ENCODE measurements around the gene CIDEA.

The CIDEA gene

GRCh38 chr18:12278215-12278671 lies 24.1 kb downstream of the CIDEA start:
- Histone ChIP-seq H3K4me1 (ENCODE audit: control insufficient read depth, insufficient read depth, low read length) (peaks cover 39% of the 10 kb centered on the region), H3K36me3 (ENCODE audit: control insufficient read depth, insufficient read depth, low read length, severe bottlenecking) (no peaks in the 10 kb centered on the region), H3K27me3 (replicated peaks; ENCODE audit: control insufficient read depth, insufficient read depth, low read length) (no peaks in the 10 kb centered on the region), H3K4me3 (ENCODE audit: low read length) (peak overlapping the region; percentile 80), H3K9ac (ENCODE audit: low read length) (peak overlapping the region; percentile 97), H3K9me3 (ENCODE audit: control insufficient read depth, low read length) (no peaks in the 10 kb centered on the region)
- no peak for DNase-seq (ENCODE audit: low read depth)

GRCh38 chr18:12278741-12279682 lies 24.9 kb downstream of the CIDEA start:
- peak; percentile 97 for DNase-seq (ENCODE audit: low read depth)
- no peaks in the 10 kb centered on the region for H3K36me3 ChIP-seq (ENCODE audit: control insufficient read depth, insufficient read depth, low read length, severe bottlenecking)
- peak overlapping the region; percentile 80 for H3K4me3 ChIP-seq (ENCODE audit: low read length)
- H3K9me3 ChIP-seq (ENCODE audit: control insufficient read depth, low read length) = no peaks in the 10 kb centered on the region
- H3K27me3 ChIP-seq (replicated peaks; ENCODE audit: control insufficient read depth, insufficient read depth, low read length) = no peaks in the 10 kb centered on the region
- peak overlapping the region; percentile 97 for H3K9ac ChIP-seq (ENCODE audit: low read length)
- H3K4me1 ChIP-seq (ENCODE audit: control insufficient read depth, insufficient read depth, low read length) = peaks cover 39% of the 10 kb centered on the region

GRCh38 chr18:12279781-12280531 lies 25.8 kb downstream of the CIDEA start:
- H3K4me3 ChIP-seq (ENCODE audit: low read length) = peak overlapping the region; percentile 80
- peak overlapping the region; percentile 97 for H3K9ac ChIP-seq (ENCODE audit: low read length)
- peaks cover 39% of the 10 kb centered on the region for H3K4me1 ChIP-seq (ENCODE audit: control insufficient read depth, insufficient read depth, low read length)
- H3K36me3 ChIP-seq (ENCODE audit: control insufficient read depth, insufficient read depth, low read length, severe bottlenecking) = no peaks in the 10 kb centered on the region
- H3K27me3 ChIP-seq (replicated peaks; ENCODE audit: control insufficient read depth, insufficient read depth, low read length) = no peaks in the 10 kb centered on the region
- no peaks in the 10 kb centered on the region for H3K9me3 ChIP-seq (ENCODE audit: control insufficient read depth, low read length)
- no peak for DNase-seq (ENCODE audit: low read depth)

DNA sequence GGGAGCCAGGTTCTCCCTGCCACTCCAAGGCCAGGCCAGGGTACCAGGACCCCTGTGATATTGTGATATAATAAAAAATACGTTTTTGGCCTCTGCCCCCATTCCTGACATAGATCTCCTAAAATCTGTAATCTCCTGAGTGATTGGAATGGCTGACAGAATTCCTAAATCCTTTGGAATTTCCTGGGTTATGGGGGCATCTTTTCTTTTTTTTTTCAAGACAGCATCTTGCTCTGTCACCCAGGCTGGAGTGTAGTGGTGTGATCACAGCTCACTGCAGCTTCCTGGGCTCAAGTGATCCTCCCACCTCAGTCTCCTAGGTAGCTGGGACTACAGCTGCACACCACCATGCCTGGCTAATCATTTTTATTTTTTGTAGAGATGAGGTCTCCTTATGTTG lies 27.7 kb downstream of the CIDEA start:
- no peak overlapping the region for H3K4me3 ChIP-seq (ENCODE audit: low read length)
- H3K36me3 ChIP-seq (ENCODE audit: control insufficient read depth, insufficient read depth, low read length, severe bottlenecking) = no peaks in the 10 kb centered on the region
- DNase-seq (ENCODE audit: low read depth) = no peak

GRCh38 chr18:12282442-12283039 lies 28.4 kb downstream of the CIDEA start:
- Histone ChIP-seq H3K4me1 (ENCODE audit: control insufficient read depth, insufficient read depth, low read length) (peaks cover 39% of the 10 kb centered on the region), H3K9ac (ENCODE audit: low read length) (peak overlapping the region; percentile 65), H3K9me3 (ENCODE audit: control insufficient read depth, low read length) (no peaks in the 10 kb centered on the region), H3K36me3 (ENCODE audit: control insufficient read depth, insufficient read depth, low read length, severe bottlenecking) (no peaks in the 10 kb centered on the region), H3K4me3 (ENCODE audit: low read length) (peak overlapping the region; percentile 36), H3K27me3 (replicated peaks; ENCODE audit: control insufficient read depth, insufficient read depth, low read length) (no peaks in the 10 kb centered on the region)
- DNase-seq (ENCODE audit: low read depth) = peak; percentile 93

More for the DNA sequence above, 27.7 kb downstream of the CIDEA start:
- no peaks in the 10 kb centered on the region for H3K27me3 ChIP-seq (replicated peaks; ENCODE audit: control insufficient read depth, insufficient read depth, low read length)
- peaks cover 39% of the 10 kb centered on the region for H3K4me1 ChIP-seq (ENCODE audit: control insufficient read depth, insufficient read depth, low read length)
- no peaks in the 10 kb centered on the region for H3K9me3 ChIP-seq (ENCODE audit: control insufficient read depth, low read length)
- H3K9ac ChIP-seq (ENCODE audit: low read length) = peak overlapping the region; percentile 65

DNA sequence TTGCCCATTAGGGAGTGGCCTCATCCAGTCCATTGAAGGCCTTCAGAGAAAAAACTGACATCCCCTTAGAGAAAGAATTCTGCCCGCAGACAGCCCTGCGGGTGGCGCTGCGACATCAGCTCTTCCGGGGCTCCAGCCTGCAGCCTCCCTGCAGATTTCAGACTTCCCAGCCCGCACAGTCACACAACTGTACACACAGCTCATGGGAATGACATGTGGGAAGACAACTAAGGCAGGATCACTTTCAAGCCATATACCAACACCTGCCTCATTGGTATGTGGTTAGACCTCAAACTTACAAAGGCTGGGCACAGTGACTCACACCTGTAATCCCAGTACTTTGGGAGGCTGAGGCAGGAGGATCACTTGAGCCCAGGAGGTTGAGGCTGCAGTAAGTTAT lies 29.1 kb downstream of the CIDEA start:
- no peak for DNase-seq (ENCODE audit: low read depth)

DNA sequence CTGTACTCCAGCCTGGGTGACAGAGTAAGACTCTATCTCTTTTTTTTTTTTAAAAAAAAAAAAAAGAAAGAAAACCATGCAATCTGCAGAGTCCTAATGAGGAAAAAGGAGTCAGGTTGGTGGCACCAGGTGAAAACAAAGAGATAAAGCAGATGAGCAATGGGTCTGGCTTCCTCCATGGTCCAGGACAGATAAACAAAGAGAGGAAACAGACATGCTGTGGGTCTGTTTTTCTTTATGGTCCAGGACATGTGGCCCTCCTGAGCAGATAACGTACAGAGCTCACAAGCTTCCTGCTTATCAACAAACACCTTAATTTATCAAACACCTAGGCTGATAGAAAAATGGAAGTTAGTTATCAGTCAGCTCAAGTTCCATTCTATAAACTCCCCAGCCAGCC lies 29.5 kb downstream of the CIDEA start:
- no peaks in the 10 kb centered on the region for H3K9me3 ChIP-seq (ENCODE audit: control insufficient read depth, low read length)
- DNase-seq (ENCODE audit: low read depth) = no peak
- H3K36me3 ChIP-seq (ENCODE audit: control insufficient read depth, insufficient read depth, low read length, severe bottlenecking) = no peaks in the 10 kb centered on the region

More for the DNA sequence above, 29.1 kb downstream of the CIDEA start:
- Histone ChIP-seq H3K4me3 (ENCODE audit: low read length) (no peak overlapping the region), H3K27me3 (replicated peaks; ENCODE audit: control insufficient read depth, insufficient read depth, low read length) (no peaks in the 10 kb centered on the region), H3K4me1 (ENCODE audit: control insufficient read depth, insufficient read depth, low read length) (peaks cover 38% of the 10 kb centered on the region), H3K9ac (ENCODE audit: low read length) (peak overlapping the region; percentile 65), H3K9me3 (ENCODE audit: control insufficient read depth, low read length) (no peaks in the 10 kb centered on the region), H3K36me3 (ENCODE audit: control insufficient read depth, insufficient read depth, low read length, severe bottlenecking) (no peaks in the 10 kb centered on the region)

DNA sequence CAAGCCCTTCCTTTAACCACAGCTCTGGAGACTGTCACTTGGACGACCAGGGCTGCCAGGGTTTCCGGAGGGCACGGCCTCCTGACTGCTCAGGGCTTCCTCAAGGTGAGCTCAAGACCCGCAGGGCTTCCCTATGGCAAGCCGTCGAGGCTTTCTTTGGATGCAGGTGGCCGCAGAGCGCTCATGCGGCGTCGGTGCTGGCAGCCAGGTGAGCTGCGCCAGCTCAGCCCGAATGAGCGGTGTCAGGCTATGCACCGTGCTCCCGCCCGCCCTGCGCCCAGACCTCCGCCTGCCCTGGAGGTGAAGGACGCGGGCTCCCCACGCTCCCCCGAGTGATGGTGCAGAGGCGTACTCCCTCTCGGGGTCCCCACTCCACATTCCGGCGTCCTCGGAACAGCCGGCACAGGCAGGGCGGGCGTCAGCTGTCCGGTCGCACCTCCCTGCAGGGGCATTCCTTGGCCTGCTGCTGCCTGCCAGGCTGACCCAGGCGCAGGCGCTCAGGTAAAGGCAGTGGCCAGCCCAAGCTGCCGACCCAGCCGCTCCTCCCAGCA lies 33.0 kb downstream of the CIDEA start:
- no peak for DNase-seq (ENCODE audit: low read depth)
- Histone ChIP-seq H3K9ac (ENCODE audit: low read length) (peak overlapping the region; percentile 88), H3K4me3 (ENCODE audit: low read length) (no peak overlapping the region), H3K4me1 (ENCODE audit: control insufficient read depth, insufficient read depth, low read length) (peaks cover 25% of the 10 kb centered on the region), H3K27me3 (replicated peaks; ENCODE audit: control insufficient read depth, insufficient read depth, low read length) (no peaks in the 10 kb centered on the region), H3K9me3 (ENCODE audit: control insufficient read depth, low read length) (no peaks in the 10 kb centered on the region), H3K36me3 (ENCODE audit: control insufficient read depth, insufficient read depth, low read length, severe bottlenecking) (no peaks in the 10 kb centered on the region)

More for the DNA sequence above, 29.5 kb downstream of the CIDEA start:
- Histone ChIP-seq H3K9ac (ENCODE audit: low read length) (no peak overlapping the region), H3K4me3 (ENCODE audit: low read length) (no peak overlapping the region), H3K4me1 (ENCODE audit: control insufficient read depth, insufficient read depth, low read length) (peaks cover 38% of the 10 kb centered on the region), H3K27me3 (replicated peaks; ENCODE audit: control insufficient read depth, insufficient read depth, low read length) (no peaks in the 10 kb centered on the region)

- Histone ChIP-seq H3K36me3 (ENCODE audit: control insufficient read depth, insufficient read depth, low read length, severe bottlenecking) (no peaks in the 10 kb centered on the region), H3K9me3 (ENCODE audit: control insufficient read depth, low read length) (no peaks in the 10 kb centered on the region), H3K9ac (ENCODE audit: low read length) (peak overlapping the region; percentile 88), H3K27me3 (replicated peaks; ENCODE audit: control insufficient read depth, insufficient read depth, low read length) (no peaks in the 10 kb centered on the region), H3K4me1 (ENCODE audit: control insufficient read depth, insufficient read depth, low read length) (peaks cover 19% of the 10 kb centered on the region), H3K4me3 (ENCODE audit: low read length) (peak overlapping the region; percentile 84)
- peak; percentile 93 for DNase-seq (ENCODE audit: low read depth)
These were observed 33.7 kb downstream of the CIDEA start for GRCh38 chr18:12287684-12288402.

GRCh38 chr18:12288403-12288755 lies 34.2 kb downstream of the CIDEA start:
- H3K27me3 ChIP-seq (replicated peaks; ENCODE audit: control insufficient read depth, insufficient read depth, low read length) = no peaks in the 10 kb centered on the region
- peaks cover 16% of the 10 kb centered on the region for H3K4me1 ChIP-seq (ENCODE audit: control insufficient read depth, insufficient read depth, low read length)
- H3K4me3 ChIP-seq (ENCODE audit: low read length) = peak overlapping the region; percentile 84
- no peaks in the 10 kb centered on the region for H3K36me3 ChIP-seq (ENCODE audit: control insufficient read depth, insufficient read depth, low read length, severe bottlenecking)
- DNase-seq (ENCODE audit: low read depth) = no peak
- H3K9ac ChIP-seq (ENCODE audit: low read length) = peak overlapping the region; percentile 88
- no peaks in the 10 kb centered on the region for H3K9me3 ChIP-seq (ENCODE audit: control insufficient read depth, low read length)
